HepG2 (cell line): ENCODE results near the gene TMEM238. TPM values are rescaled to one million over a fixed set of nuclear protein-coding genes. Genes with fewer than 3 reads are reported as not detected.

Source experiments
- ATAC-seq: fragments of 200-7000 bp; cut with Tn5 transposase; 3 replicates; pipeline ENCODE4 v1.9.1; 2020; ENCODE audit warnings: mild to moderate bottlenecking, moderate library complexity
- BruUV-seq: library from RNA; stranded (reverse); fragments of 400-500 nt; replicated peaks from 2 replicates; lab custom pipeline; 2021; lab: Mats Ljungman, UMichigan
- CTCF ChIA-PET: fragments of 300-600 bp; formaldehyde crosslinking; extraction: SDS; loops from one replicate; lab custom pipeline; 2021; ENCODE audit warnings: low total read pairs, inconsistent platforms, low intra/inter-chr PET ratio; lab: Yijun Ruan, JAX
- POLR2A ChIA-PET: fragments of 350-600 bp; sonication (Branson Sonifier 250); formaldehyde crosslinking; loops from one replicate; lab custom pipeline; 2020; ENCODE audit warnings: antibody characterized with exemption, inconsistent platforms; lab: Yijun Ruan, JAX
- DNase-seq: peaks from one replicate; pipeline ENCODE4 v3.0.0-alpha.2; 2015; ENCODE audit warnings: low spot score
- FAIRE-seq: peaks from 3 replicates; lab custom pipeline; 2011; peaks lifted over from hg19 to GRCh38; lab: Jason Lieb, UNC
- H2AFZ ChIP-seq: one replicate; pipeline ENCODE4 v1.6.1; 2011; ENCODE audit warnings: low read length, inconsistent platforms
- H3K27ac ChIP-seq: fragments of 300-600 bp; 3 replicates; pipeline ENCODE4 v1.8.0; 2011; ENCODE audit warnings: mixed run types, mild to moderate bottlenecking, mixed read lengths, low read length, inconsistent platforms; ENCODE audit not compliant: insufficient read depth; ENCODE audit errors: extremely low read length
- H3K27me3 ChIP-seq, 2 experiments: fragments of 200-600 bp in 1 of 2; 2 replicates in 1 of 2; 3 replicates in 1 of 2; pipeline versions ENCODE4 v1.6.0 to v1.8.0; 2011; ENCODE audit warnings: low read length in 2 of 2, mild to moderate bottlenecking in 2 of 2, moderate library complexity in 2 of 2, inconsistent platforms in 1 of 2; ENCODE audit not compliant: insufficient read depth in 2 of 2, control insufficient read depth in 1 of 2
- H3K36me3 ChIP-seq, 2 experiments: fragments of 200-600 bp in 1 of 2; replicated peaks in 1 of 2; 2 replicates in 1 of 2; 3 replicates in 1 of 2; pipeline versions ENCODE4 v1.5.1 to v1.8.0; 2011; ENCODE audit warnings: low read length in 2 of 2, inconsistent platforms in 1 of 2; ENCODE audit not compliant: insufficient read depth in 2 of 2, control insufficient read depth in 1 of 2
- H3K4me1 ChIP-seq: 2 replicates; pipeline ENCODE4 v1.5.1; 2012; ENCODE audit warnings: low read length, inconsistent platforms; ENCODE audit not compliant: insufficient read depth
- H3K4me2 ChIP-seq: 2 replicates; pipeline ENCODE4 v1.6.0; 2011; ENCODE audit warnings: low read depth, low read length, inconsistent platforms
- H3K4me3 ChIP-seq, 3 experiments: fragments of 200-600 bp in 1 of 3; sonication (generic), shearing (Covaris generic) in 1 of 3; replicated peaks in 1 of 3; 2 replicates each; pipeline ENCODE4 v1.5.1; 2011 to 2016; ENCODE audit warnings: low read length in 3 of 3, inconsistent platforms in 2 of 3, low read depth in 2 of 3, mild to moderate bottlenecking in 2 of 3, control low read depth in 1 of 3, mixed read lengths in 1 of 3; ENCODE audit not compliant: insufficient read depth in 1 of 3
- H3K79me2 ChIP-seq: one replicate; pipeline ENCODE4 v1.6.1; 2011; ENCODE audit warnings: low read length, inconsistent platforms; ENCODE audit not compliant: insufficient read depth
- H3K9ac ChIP-seq: 2 replicates; pipeline ENCODE4 v1.6.0; 2011; ENCODE audit warnings: mild to moderate bottlenecking, low read depth, low read length, inconsistent platforms; ENCODE audit not compliant: insufficient read depth
- H3K9me3 ChIP-seq: 2 replicates; pipeline ENCODE4 v1.5.1; 2012; ENCODE audit warnings: mild to moderate bottlenecking, low read length
- H4K20me1 ChIP-seq: 2 replicates; pipeline ENCODE4 v1.6.0; 2011; ENCODE audit warnings: inconsistent platforms, mild to moderate bottlenecking, low read length, moderate library complexity; ENCODE audit not compliant: insufficient read depth
- FOXJ3 ChIP-seq: sonication (generic); formaldehyde crosslinking; IDR thresholded peaks from 2 replicates; pipeline ENCODE4 v1.4.0; 2020; ENCODE audit warnings: missing genetic modification reagents, mild to moderate bottlenecking, borderline replicate concordance
- PCBP2 ChIP-seq: fragments of 200-400 bp; formaldehyde crosslinking; optimal IDR thresholded peaks from 2 replicates; pipeline ENCODE3; 2018; ENCODE audit warnings: low read length, low read depth; ENCODE audit not compliant: poor library complexity, severe bottlenecking
- RFX1 ChIP-seq: fragments of 450-650 bp; IDR thresholded peaks from 2 replicates; pipeline ENCODE4 v1.6.1; 2017
- ZNF143 ChIP-seq: sonication (generic); formaldehyde crosslinking; IDR thresholded peaks from 2 replicates; pipeline ENCODE4 v1.4.0; 2020; ENCODE audit warnings: missing genetic modification reagents
- ZNF20 ChIP-seq: sonication (generic); formaldehyde crosslinking; IDR thresholded peaks from 2 replicates; pipeline ENCODE4 v1.4.0; 2020; ENCODE audit warnings: mild to moderate bottlenecking, moderate library complexity, missing genetic modification reagents
- ZNF7 ChIP-seq: IDR thresholded peaks from 2 replicates; pipeline ENCODE4 v1.6.1; 2016; ENCODE audit warnings: missing biosample characterization, missing genetic modification reagents
- WGBS: methylation state at CpG from one replicate; pipeline ENCODE4 v1.1.6; 2017; ENCODE audit warnings: low lambda C conversion rate; 5-methylcytosine and 5-hydroxymethylcytosine counted together
- in situ Hi-C: cut with HindIII; loops from 2 replicates; pipeline ENCODE4 v1.10.0; 2017; ENCODE audit warnings: low pct_unique_long_range_greater_than_20kb; ENCODE audit not compliant: extremely low pct_ligation_motif_present
- intact Hi-C: fragments of 100-400 bp; cut with micrococcal nuclease; formaldehyde crosslinking; loops from one replicate; pipeline ENCODE4 v1.10.0; 2022; ENCODE audit not compliant: unreplicated experiment
- polyA plus RNA-seq, 8 experiments: library from polyadenylated mRNA; depleted of rRNA in 3 of 8; stranded (reverse) in 7 of 8; unstranded in 1 of 8; fragments of >200 nt; fragmentation: Illumina TruSeq in 4 of 8; extraction: Trizol in 4 of 8; gene quantifications; 2 replicates each; pipeline versions ENCODE4 v1.2.1 to v1.2.3, GENCODE V29; 2011 to 2016; ENCODE audit warnings: low read depth in 4 of 8, missing spikeins in 1 of 8, mixed read lengths in 1 of 8; ENCODE audit not compliant: insufficient read depth in 1 of 8
- total RNA-seq, 5 experiments: library from RNA; depleted of rRNA; stranded (reverse); fragments of >200 nt; fragmentation: Illumina TruSeq; extraction: Trizol; gene quantifications; 2 replicates each; pipeline ENCODE4 v1.2.3, GENCODE V29; 2016; ENCODE audit warnings: low read depth in 1 of 5
- TF ChIP-seq, protein P1 (sequence below): sonication (generic); formaldehyde crosslinking; IDR thresholded peaks from 2 replicates; pipeline ENCODE4 v1.4.0; 2020; ENCODE audit warnings: mild to moderate bottlenecking, missing genetic modification reagents, borderline replicate concordance

TMEM238 gene
- total and polyA plus RNA-seq, 2 of the 13 experiments (the other 11 are each of a cell fraction or from before 2014, with no cell fraction given), result not detected

DNA sequence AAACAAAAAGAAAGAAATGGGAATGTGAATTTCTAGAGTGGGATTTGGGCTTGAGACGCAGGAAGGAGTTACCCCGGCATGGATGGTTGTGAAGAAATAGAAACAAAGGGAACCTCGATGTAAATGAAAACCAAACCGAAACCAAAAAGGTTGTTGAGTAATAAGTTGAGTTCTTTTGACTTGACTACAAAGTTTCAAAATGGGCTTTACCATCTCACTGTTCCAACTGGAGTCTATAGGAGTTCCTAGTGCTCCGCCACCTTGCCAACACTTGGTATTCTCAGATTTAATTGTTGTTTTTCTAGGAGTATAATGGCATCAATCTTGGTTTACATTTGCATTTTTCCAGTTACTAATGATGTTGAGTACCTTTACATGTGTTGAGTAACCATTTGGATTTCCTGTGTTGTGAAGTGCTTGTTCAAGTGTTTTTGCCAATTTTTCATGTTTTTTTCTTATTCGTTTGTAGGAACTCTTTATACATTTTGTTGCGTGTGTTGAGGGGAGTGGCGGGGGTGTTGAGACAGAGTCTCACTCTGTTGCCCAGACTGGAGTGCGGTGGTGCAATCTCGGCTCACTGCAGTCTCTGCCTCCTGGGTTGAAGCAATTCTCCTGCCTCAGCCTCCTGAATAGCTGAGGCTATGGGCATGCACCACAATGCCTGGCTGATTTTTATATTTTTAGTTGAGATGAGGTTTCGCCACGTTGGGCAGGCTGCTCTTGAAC, 14.3 kb upstream of the TMEM238 start:
- ATAC-seq (no peak), FAIRE-seq (no peak), DNase-seq (no peak)
- peaks cover 14% of the 10 kb centered on the region for H3K4me1 ChIP-seq
- no peaks in the 10 kb centered on the region for H3K9me3 ChIP-seq
- H2AFZ ChIP-seq, result no peak overlapping the region
- 89% methylated on average over 12 of the region's 12 CpGs for WGBS
- H3K4me2 ChIP-seq, result no peak overlapping the region
- H3K9ac ChIP-seq, result no peak overlapping the region
- ChIA-PET CTCF (no interaction called here), POLR2A (no interaction called here)
- TF ChIP-seq ZNF143 (CRISPR knock-in tag), result no peak
- TF ChIP-seq, protein P1, sequence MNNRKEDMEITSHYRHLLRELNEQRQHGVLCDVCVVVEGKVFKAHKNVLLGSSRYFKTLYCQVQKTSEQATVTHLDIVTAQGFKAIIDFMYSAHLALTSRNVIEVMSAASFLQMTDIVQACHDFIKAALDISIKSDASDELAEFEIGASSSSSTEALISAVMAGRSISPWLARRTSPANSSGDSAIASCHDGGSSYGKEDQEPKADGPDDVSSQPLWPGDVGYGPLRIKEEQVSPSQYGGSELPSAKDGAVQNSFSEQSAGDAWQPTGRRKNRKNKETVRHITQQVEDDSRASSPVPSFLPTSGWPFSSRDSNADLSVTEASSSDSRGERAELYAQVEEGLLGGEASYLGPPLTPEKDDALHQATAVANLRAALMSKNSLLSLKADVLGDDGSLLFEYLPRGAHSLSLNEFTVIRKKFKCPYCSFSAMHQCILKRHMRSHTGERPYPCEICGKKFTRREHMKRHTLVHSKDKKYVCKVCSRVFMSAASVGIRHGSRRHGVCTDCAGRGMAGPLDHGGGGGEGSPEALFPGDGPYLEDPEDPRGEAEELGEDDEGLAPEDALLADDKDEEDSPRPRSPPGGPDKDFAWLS (CRISPR knock-in tag), result no peak
- TF ChIP-seq ZNF20, result no peak
- no peak for TF ChIP-seq FOXJ3
- no peak for TF ChIP-seq RFX1
- peak; percentile 53; the same call in 1 of the 2 replicates for TF ChIP-seq ZNF7
- TF ChIP-seq PCBP2, result no peak
- no peak overlapping the region for H3K4me3 ChIP-seq
- in situ Hi-C loops, result no loop called here
- H3K79me2 ChIP-seq, result no peaks in the 10 kb centered on the region
- H3K27me3 ChIP-seq, result no peaks in the 10 kb centered on the region
- peaks cover 2 to 13% of the 10 kb centered on the region in 2 experiments; a peak in 2 of 5 replicates for H3K36me3 ChIP-seq
- no peaks in the 10 kb centered on the region for H4K20me1 ChIP-seq
- BruUV-seq, result no TSS peak
- H3K27ac ChIP-seq, result no peak overlapping the region
- intact Hi-C loops, result no loop called here
